Activated CD8-positive, alpha-beta T cell treated with anti-CD3 and anti-CD28 coated beads for 36 hours (primary cell): ENCODE measurements around the gene CRK. TPM values are rescaled to one million over a fixed set of nuclear protein-coding genes. Genes with fewer than 3 reads are reported as not detected.
A peak's percentile ranks its signal among the peaks of the same experiment; 100 is the strongest.
"Not testable (repeated sequence)": the region's sequence is repeated elsewhere in the genome, so short reads cannot be mapped to it uniquely, and the experiment has no call there.

ENCODE experiments used
- ATAC-seq: fragments of 200-7000 bp; cut with Tn5 transposase; one replicate; pipeline ENCODE4 v1.10.0; 2021; ENCODE audit warnings: mild to moderate bottlenecking, moderate library complexity
- CTCF ChIA-PET: fragments of 350-600 bp; sonication (Branson Sonifier 250); formaldehyde crosslinking; loops from one replicate; lab custom pipeline; 2021; ENCODE audit warnings: antibody characterized with exemption; lab: Charles Lee
- POLR2A ChIA-PET: fragments of 350-600 bp; sonication (Branson Sonifier 250); formaldehyde crosslinking; loops from one replicate; lab custom pipeline; 2021; ENCODE audit warnings: antibody characterized with exemption; lab: Charles Lee
- DNase-seq: peaks from one replicate; pipeline ENCODE4 v3.0.0-alpha.2; 2020
- H3K27ac Mint-ChIP-seq: one replicate; pipeline ENCODE4 v1.8.0; 2021; ENCODE audit warnings: mild to moderate bottlenecking, mixed read lengths
- H3K27me3 Mint-ChIP-seq: one replicate; pipeline ENCODE4 v1.8.0; 2021; ENCODE audit warnings: mixed read lengths
- H3K36me3 Mint-ChIP-seq: one replicate; pipeline ENCODE4 v1.8.0; 2021; ENCODE audit warnings: low read depth, mixed read lengths
- H3K4me1 Mint-ChIP-seq: one replicate; pipeline ENCODE4 v1.8.0; 2021; ENCODE audit warnings: low read depth, mixed read lengths
- H3K4me3 Mint-ChIP-seq: one replicate; pipeline ENCODE4 v1.8.0; 2021; ENCODE audit warnings: mild to moderate bottlenecking, moderate library complexity, mixed read lengths
- H3K9me3 Mint-ChIP-seq: one replicate; pipeline ENCODE4 v1.8.0; 2021; ENCODE audit warnings: mixed read lengths
- CTCF ChIP-seq: fragments of 200-600 bp; IDR thresholded peaks from one replicate; pipeline ENCODE4 v1.8.0; 2022; ENCODE audit warnings: antibody characterized with exemption, mild to moderate bottlenecking
- intact Hi-C: fragments of 100-400 bp; cut with micrococcal nuclease; formaldehyde crosslinking; loops from one replicate; pipeline ENCODE4 v1.10.0; 2022
- total RNA-seq, 2 experiments: library from RNA; stranded (reverse); gene quantifications; one replicate each; pipeline ENCODE4 v1.2.3, GENCODE V29; 2021

CRK gene
- total RNA-seq, 2 experiments from 2014 or later, result 12.1 to 12.9 TPM

GRCh38 chr17:1398931-1399678, 56.9 kb downstream of the CRK start:
- peak overlapping the region; percentile 100 for H3K4me3 Mint-ChIP-seq
- peaks cover 49% of the 10 kb centered on the region for H3K36me3 Mint-ChIP-seq
- no peaks in the 10 kb centered on the region for H3K27me3 Mint-ChIP-seq
- intact Hi-C loops, result no loop called here
- H3K4me1 Mint-ChIP-seq, result peaks cover 35% of the 10 kb centered on the region
- no peak for TF ChIP-seq CTCF
- H3K9me3 Mint-ChIP-seq, result no peaks in the 10 kb centered on the region
- DNase-seq (peak; percentile 49), ATAC-seq (peak; percentile 9)
- ChIA-PET POLR2A (interaction anchor here (0.8 to 2.6 kb wide), 16 partner anchors 9 to 171 kb away, joined by 3 to 16 read pairs (median 6); partner anchors contain the start of genes CRK and INPP5K), CTCF (interaction anchor here (0.7 to 2.5 kb wide), 6 partner anchors 8 to 139 kb away, joined by 3 to 21 read pairs (median 4); no protein-coding TSS in a partner anchor)
- peak overlapping the region; percentile 100 for H3K27ac Mint-ChIP-seq

GRCh38 chr17:1398028-1398427, 58.0 kb downstream of the CRK start:
- POLR2A ChIA-PET, result interaction anchor here (0.6 to 3.5 kb wide), 10 partner anchors 9 to 1113 kb away, joined by 3 to 20 read pairs (median 8); partner anchors contain the start of gene METTL16
- Mint-ChIP-seq H3K4me3 (peak overlapping the region; percentile 100), H3K9me3 (no peaks in the 10 kb centered on the region), H3K36me3 (peaks cover 58% of the 10 kb centered on the region), H3K27me3 (no peaks in the 10 kb centered on the region), H3K4me1 (peaks cover 45% of the 10 kb centered on the region), H3K27ac (peak overlapping the region; percentile 100)
- TF ChIP-seq CTCF, result no peak
- intact Hi-C loops, result no loop called here
- CTCF ChIA-PET, result interaction anchor here (1.0 to 4.5 kb wide), 4 partner anchors 26 to 232 kb away, joined by 4 to 43 read pairs (median 4); no protein-coding TSS in a partner anchor
- ATAC-seq (no peak), DNase-seq (no peak)

GRCh38 chr17:1395876-1396665, 60.0 kb downstream of the CRK start:
- H3K4me3 Mint-ChIP-seq, DNase-seq, intact Hi-C loops, ATAC-seq, H3K9me3 Mint-ChIP-seq, H3K27me3 Mint-ChIP-seq: not testable (repeated sequence)
- ChIA-PET POLR2A (interaction anchor here (0.9 to 3.5 kb wide), 9 partner anchors 11 to 91 kb away, joined by 3 to 20 read pairs (median 12); no protein-coding TSS in a partner anchor), CTCF (interaction anchor here (0.7 to 4.5 kb wide), 3 partner anchors 30 to 120 kb away, joined by 3 to 43 read pairs (median 5); partner anchors contain the start of gene INPP5K)
- peak overlapping the region; percentile 50 for H3K27ac Mint-ChIP-seq
- H3K36me3 Mint-ChIP-seq, result peaks cover 67% of the 10 kb centered on the region
- H3K4me1 Mint-ChIP-seq, result peaks cover 62% of the 10 kb centered on the region

- Mint-ChIP-seq H3K36me3 (peaks cover 51% of the 10 kb centered on the region), H3K27ac (peak overlapping the region; percentile 42), H3K9me3 (no peaks in the 10 kb centered on the region), H3K4me3 (no peak overlapping the region), H3K27me3 (no peaks in the 10 kb centered on the region), H3K4me1 (peaks cover 74% of the 10 kb centered on the region)
- no peak for TF ChIP-seq CTCF
- DNase-seq (no peak), ATAC-seq (no peak)
- intact Hi-C loops, result no loop called here
- ChIA-PET CTCF (interaction anchor here (0.7 to 5.5 kb wide), 12 partner anchors 8 to 237 kb away, joined by 3 to 51 read pairs (median 4); partner anchors contain the start of genes CRK, INPP5K, SLC43A2 and YWHAE), POLR2A (interaction anchor here (0.6 to 3.1 kb wide), 11 partner anchors 8 to 237 kb away, joined by 3 to 22 read pairs (median 4); partner anchors contain the start of genes SLC43A2 and YWHAE)
These were observed 64.5 kb downstream of the CRK start for GRCh38 chr17:1391577-1391976.
